ENCODE results near the gene NDUFA13.
A peak's percentile ranks its signal among the peaks of the same experiment; 100 is the strongest.

NDUFA13 gene

DNA sequence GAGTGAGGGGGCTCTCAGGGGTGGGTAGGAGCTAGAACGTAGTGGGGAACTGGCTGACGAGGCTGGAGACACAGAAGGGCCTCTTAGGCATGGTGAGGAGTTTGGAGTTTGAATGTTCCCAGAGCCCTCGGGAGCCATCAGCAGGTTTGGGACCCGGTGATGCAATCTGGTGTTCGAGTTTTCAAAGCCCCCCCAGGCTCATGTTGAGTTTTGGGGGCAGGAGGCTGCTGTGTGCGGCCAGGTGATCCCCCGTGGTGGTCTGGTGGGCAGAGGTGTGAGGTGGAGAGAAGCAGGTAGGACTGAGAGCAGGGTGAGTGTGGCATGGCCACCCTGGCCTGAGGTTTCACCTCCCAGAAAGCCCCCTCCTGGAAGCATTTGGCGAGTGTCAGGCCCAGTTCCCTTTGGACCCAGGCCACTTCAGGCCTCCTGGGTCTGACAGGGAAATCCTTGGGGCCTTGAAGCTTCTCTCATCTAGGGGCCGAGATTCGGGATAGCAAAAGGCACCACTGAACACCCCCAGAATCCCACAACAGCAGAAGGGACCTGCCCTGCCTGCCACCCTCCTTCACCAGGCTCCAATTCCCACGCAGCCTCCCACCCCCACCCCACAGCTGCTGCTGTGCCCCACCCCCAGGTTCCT lies 13.9 kb downstream of the NDUFA13 start:
- no peak for DNase-seq (ENCODE audit: low read depth)
- no peak overlapping the region for H3K4me3 ChIP-seq (ENCODE audit: low read depth, low read length)
- TF ChIP-seq, protein P1, sequence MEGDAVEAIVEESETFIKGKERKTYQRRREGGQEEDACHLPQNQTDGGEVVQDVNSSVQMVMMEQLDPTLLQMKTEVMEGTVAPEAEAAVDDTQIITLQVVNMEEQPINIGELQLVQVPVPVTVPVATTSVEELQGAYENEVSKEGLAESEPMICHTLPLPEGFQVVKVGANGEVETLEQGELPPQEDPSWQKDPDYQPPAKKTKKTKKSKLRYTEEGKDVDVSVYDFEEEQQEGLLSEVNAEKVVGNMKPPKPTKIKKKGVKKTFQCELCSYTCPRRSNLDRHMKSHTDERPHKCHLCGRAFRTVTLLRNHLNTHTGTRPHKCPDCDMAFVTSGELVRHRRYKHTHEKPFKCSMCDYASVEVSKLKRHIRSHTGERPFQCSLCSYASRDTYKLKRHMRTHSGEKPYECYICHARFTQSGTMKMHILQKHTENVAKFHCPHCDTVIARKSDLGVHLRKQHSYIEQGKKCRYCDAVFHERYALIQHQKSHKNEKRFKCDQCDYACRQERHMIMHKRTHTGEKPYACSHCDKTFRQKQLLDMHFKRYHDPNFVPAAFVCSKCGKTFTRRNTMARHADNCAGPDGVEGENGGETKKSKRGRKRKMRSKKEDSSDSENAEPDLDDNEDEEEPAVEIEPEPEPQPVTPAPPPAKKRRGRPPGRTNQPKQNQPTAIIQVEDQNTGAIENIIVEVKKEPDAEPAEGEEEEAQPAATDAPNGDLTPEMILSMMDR (IDR thresholded peaks at IDR 0.05; ENCODE audit: control insufficient read depth, extremely low read depth, insufficient read depth): no peak

DNA sequence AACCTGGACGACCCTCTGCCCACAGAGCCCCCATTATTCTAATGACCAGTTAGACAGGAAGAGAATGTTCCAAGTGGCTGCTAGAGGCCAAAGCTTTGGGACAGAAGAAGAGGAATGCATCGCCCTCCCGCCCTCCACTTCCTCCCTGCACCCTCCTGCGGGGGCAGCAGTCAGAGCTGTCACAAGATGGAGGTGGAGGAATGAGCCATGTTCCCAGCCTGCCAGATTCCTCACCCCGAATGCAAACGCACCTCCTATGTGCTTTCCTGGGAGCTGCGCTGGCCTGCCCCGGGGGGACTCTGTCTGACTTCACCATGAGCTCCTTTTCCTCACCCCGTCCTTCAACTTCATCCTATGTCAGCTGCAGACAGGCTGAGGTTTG lies 14.4 kb downstream of the NDUFA13 start:
- no peak for DNase-seq (ENCODE audit: low read depth)
- no peak overlapping the region for H3K4me3 ChIP-seq (ENCODE audit: low read depth, low read length)
- TF ChIP-seq, protein P1 (IDR thresholded peaks at IDR 0.05; ENCODE audit: control insufficient read depth, extremely low read depth, insufficient read depth): no peak

DNA sequence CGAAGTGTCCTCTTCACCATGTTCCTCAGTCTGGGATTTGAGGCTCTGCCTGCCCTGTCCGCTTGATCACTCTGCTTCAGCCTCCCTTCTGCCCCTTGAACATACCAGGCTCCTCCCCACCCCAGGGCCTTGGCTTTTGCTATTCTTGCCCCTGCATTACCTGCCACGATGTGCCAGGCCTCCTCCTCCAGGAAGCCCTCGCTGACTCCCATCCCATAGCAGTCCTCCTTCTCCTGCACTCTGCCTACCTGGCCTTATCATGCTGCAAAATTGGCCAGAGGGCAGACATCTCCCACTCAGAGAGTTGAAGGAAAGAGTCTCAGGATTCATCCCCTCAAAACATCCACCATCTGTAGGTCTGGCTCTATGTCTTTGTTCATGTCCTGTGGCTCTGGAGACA lies 14.9 kb downstream of the NDUFA13 start:
- TF ChIP-seq, protein P1 (IDR thresholded peaks at IDR 0.05; ENCODE audit: control insufficient read depth, extremely low read depth, insufficient read depth): no peak
- H3K4me3 ChIP-seq (ENCODE audit: low read depth, low read length): no peak overlapping the region
- DNase-seq (ENCODE audit: low read depth): no peak

DNA sequence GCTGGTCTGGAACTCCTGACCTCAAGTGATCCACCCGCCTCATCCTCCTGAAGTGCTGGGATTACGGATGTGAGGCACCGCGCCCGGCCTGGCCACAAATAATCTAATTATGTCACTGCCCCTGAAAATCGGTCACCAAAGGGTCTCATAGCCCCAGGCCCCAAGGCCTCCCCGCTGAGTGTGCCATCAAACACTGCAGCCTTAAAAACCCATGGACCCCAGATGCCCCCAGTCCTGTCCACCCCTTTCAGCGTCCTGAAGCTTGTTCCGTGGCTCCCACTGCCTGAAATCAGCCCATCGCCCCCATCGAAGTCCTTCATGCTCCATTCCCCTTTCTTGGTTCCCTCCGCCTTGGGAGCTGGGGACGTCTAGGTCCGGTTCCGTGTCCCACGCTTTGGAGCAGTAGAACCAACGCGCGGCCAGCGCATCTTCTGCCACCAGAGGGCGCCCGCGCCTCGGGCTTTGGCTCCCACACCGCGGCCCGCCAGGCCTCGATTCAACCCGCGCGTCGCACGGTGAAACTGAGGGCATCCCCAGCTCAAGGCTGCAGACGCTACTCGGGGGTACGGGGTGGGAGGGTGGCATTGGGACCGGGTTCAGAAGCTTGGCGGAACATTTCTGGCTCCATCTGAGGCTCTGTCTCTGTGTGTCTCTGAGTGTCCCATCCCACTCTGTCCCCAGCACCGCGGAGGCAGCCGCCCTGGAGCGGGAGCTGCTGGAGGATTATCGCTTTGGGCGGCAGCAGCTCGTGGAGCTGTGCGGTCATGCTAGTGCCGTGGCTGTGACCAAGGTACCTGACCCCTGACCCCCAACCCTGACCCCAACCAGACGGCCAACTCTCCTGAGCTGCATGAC lies 16.2 kb downstream of the NDUFA13 start:
- DNase-seq (ENCODE audit: low read depth): no peak
- no peak overlapping the region for H3K4me3 ChIP-seq (ENCODE audit: low read depth, low read length)
- TF ChIP-seq, protein P1 (IDR thresholded peaks at IDR 0.05; ENCODE audit: control insufficient read depth, extremely low read depth, insufficient read depth): peak; percentile 95

DNA sequence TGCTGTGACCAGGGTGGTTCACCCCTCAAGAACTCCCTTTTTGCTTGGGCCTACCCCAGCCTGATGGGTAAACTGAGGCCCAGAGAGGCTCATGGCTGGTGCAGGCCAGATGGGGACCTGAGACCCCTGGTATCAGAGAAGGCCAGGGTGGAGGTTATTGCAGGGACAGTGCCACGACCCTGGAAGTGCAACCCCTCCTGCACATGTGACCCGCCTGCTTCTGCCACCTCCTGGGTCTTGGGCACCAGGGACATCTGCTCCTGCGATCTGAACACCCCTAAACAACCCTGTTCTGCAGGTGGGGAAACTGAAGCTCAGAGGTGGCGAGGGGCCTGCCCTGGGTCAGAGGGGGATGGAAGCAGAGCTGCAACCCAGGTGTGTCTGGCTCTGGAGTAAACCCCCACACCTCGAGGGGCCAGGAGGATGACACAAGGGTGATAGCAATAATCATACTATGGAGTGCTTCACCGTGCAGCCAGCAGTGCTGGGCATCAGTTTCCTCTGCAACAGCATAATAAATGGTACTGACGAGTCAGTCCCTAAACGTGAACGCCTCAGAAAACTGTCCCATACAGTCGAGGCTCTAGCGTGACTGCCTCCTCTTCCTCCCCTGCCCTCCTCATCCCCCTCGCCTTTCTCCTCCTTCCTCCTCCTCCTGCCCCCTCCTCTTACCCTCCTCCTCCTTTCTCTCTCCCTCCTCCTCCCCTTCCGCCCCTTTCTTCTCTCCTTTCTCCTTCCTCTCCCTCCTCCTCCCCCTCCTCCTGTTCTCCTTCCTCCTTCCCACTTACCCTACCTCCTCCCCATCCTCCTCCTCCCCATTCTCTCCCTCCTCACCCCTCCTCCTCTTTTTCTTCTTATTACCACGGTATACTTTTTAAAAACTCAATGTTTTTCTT lies 17.0 kb downstream of the NDUFA13 start:
- no peak for DNase-seq (ENCODE audit: low read depth)
- H3K4me3 ChIP-seq (ENCODE audit: low read depth, low read length): no peak overlapping the region
- TF ChIP-seq, protein P1 (IDR thresholded peaks at IDR 0.05; ENCODE audit: control insufficient read depth, extremely low read depth, insufficient read depth): no peak

DNA sequence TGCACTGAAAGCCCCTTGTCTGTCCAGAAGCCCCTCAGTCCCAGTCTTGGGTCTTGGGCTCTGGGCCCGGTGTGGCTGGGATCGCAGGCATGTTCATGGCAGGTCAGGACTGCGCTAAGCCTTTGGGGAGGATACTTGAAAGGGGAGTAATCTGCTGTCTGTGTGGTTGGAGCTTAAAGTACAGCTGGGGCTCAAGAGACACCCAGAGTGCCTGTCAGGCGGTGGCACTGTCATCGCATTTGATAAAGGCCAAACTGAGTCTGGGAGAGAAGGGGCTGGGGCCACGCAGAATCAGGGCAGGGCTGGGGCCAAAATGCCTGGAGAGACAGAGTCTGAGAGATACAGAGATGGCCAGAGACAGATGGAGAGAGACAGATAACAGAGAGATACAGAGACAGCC lies 17.8 kb downstream of the NDUFA13 start:
- no peak for DNase-seq (ENCODE audit: low read depth)
- TF ChIP-seq, protein P1 (IDR thresholded peaks at IDR 0.05; ENCODE audit: control insufficient read depth, extremely low read depth, insufficient read depth): no peak
- no peak overlapping the region for H3K4me3 ChIP-seq (ENCODE audit: low read depth, low read length)
